Retinal pigment epithelial cell (primary cell): Measurements from ENCODE around the gene PAFAH1B1.

Source experiments
- DNase-seq: peaks from one replicate; pipeline ENCODE4 v3.0.0-alpha.2; 2010; ENCODE audit warnings: low read depth
- H3K4me3 ChIP-seq: 2 replicates; pipeline ENCODE4 v1.5.1; 2011; ENCODE audit warnings: mild to moderate bottlenecking, low read length, control low read depth, moderate library complexity
- TF ChIP-seq, protein P1 (sequence below): conservative IDR thresholded peaks from 2 replicates; pipeline ENCODE4 v1.5.1; 2011; ENCODE audit warnings: low read depth, low read length, control low read depth, inconsistent platforms

Gene PAFAH1B1

DNA sequence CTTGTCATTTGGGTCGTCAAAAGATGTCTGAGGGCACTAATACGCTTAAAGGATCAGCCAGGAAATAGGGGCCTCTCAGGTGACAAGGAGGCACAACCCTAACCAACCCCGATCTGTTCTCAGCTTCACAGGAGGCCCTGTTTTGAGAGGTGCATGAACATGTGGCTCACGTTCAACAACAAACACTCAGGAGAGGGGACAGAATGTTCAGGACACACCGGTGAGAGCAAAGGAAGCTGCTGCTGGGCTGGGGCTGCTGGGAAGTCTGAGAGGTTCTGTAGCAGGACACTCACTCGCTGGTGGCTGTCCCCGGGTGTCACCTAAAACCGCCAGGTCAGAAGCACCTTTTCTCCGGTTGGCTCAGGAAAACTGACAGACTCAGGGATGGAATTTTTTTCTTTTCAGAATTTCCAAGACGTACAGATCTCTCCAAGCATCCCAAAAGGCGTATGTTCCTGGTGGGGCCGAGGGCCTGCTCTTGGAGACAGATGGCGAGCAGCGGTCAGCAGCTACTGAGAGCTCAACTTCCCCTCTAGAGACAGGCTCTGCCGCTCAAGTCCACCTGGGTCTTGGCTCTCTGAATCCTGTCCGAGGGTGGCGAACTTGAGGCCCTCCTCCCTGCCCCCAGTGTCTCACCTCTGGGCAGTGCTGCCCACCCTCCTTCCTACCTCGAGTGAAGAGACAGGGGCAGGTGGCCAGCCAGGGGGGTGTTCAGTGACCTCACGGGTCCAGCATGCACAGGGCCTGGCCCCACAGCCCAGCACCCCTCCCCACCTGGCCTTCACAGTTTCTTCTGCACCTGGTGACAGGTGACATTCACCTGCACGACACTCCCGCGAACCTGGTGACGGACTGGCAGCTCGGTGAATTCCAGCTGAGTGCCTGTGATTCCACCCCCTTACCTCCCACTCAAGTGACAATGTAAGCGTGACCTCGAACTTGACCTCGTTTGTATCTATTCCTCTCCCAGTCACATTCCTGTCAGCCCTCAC, 95.2 kb downstream of the PAFAH1B1 start:
- TF ChIP-seq, protein P1, sequence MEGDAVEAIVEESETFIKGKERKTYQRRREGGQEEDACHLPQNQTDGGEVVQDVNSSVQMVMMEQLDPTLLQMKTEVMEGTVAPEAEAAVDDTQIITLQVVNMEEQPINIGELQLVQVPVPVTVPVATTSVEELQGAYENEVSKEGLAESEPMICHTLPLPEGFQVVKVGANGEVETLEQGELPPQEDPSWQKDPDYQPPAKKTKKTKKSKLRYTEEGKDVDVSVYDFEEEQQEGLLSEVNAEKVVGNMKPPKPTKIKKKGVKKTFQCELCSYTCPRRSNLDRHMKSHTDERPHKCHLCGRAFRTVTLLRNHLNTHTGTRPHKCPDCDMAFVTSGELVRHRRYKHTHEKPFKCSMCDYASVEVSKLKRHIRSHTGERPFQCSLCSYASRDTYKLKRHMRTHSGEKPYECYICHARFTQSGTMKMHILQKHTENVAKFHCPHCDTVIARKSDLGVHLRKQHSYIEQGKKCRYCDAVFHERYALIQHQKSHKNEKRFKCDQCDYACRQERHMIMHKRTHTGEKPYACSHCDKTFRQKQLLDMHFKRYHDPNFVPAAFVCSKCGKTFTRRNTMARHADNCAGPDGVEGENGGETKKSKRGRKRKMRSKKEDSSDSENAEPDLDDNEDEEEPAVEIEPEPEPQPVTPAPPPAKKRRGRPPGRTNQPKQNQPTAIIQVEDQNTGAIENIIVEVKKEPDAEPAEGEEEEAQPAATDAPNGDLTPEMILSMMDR: no peak
- no peak for DNase-seq
- H3K4me3 ChIP-seq: no peak overlapping the region

DNA sequence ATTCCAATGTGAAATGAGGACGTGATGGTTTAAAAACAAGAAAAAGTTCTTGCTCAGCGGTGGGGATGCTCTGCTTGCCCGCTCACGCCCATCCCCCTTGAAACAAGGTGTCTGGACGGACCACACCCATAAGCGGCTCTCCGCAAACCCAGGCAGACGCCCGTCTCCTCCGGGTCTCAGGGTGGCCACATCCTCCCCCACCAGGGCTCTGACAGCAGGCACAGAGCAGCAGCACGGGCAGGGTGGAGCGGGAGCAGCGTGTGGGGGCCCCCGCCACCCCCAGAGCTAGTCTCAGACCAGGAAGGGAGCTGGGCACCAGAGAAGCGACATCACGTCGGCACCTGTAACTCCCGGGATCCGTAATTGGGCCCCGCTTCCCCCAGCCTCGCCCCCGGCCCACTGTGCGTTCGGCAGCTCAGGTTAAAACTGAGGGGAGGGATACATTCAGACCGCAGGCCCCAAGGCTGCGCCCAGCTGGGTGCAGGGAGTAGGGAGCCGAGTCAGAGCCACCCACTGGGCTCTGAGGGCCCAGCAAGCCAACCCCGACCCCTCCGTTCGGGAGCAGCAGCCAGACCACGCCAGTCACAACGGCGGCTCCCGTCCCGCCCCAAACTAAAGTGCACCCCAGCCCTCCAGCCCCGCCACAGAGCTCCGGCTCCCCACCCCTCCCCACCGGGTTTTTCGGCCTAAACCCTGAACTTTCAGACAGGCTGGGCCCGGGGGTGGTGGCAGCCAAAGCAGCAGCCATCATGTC, 96.1 kb downstream of the PAFAH1B1 start:
- TF ChIP-seq, protein P1: no peak
- DNase-seq: no peak
- no peak overlapping the region for H3K4me3 ChIP-seq

DNA sequence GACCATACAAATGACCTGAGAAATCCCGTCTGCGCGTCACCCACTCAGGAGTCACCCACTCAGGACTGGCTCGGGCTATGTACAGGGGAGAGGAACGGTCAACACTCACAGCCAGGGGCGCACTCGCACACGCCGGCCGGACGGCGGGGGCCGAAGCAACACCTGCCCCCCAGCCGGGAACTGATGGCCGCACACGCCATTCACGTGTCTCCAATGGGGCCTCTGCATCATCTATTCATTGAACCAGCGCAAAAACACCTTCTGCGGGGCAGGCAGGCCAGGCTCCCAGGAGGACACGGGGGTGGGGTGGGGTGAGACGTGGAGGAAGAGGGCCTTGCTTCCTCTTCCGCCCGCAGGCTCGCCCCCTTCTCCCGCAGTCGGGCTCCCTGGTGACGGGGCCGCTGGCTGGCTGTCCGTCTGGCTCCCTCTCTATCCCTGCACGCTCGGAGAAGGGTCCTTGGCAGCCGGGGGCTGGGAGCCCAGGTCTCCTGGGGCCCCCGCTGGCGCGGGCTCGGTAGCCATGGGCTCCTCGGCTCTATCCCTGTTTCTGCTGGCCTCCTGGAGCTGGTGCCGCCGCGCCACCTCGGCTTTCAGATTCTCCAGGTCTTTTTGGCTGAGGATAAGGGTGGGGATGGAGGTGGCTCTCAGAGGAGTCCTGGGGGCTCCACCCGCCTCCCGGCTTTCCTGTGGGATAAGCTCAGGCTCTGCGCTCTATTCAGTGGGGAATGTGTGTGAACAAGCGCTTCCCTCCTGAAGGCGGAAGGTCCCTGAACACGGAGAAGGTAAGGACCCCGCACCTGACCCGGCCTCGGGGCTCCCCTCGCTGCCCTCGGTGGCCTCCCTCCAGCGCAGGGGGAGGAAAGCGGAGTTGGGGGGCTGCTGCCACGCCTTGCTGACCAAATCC, 97.0 kb downstream of the PAFAH1B1 start:
- DNase-seq: no peak
- TF ChIP-seq, protein P1: no peak
- no peak overlapping the region for H3K4me3 ChIP-seq

DNA sequence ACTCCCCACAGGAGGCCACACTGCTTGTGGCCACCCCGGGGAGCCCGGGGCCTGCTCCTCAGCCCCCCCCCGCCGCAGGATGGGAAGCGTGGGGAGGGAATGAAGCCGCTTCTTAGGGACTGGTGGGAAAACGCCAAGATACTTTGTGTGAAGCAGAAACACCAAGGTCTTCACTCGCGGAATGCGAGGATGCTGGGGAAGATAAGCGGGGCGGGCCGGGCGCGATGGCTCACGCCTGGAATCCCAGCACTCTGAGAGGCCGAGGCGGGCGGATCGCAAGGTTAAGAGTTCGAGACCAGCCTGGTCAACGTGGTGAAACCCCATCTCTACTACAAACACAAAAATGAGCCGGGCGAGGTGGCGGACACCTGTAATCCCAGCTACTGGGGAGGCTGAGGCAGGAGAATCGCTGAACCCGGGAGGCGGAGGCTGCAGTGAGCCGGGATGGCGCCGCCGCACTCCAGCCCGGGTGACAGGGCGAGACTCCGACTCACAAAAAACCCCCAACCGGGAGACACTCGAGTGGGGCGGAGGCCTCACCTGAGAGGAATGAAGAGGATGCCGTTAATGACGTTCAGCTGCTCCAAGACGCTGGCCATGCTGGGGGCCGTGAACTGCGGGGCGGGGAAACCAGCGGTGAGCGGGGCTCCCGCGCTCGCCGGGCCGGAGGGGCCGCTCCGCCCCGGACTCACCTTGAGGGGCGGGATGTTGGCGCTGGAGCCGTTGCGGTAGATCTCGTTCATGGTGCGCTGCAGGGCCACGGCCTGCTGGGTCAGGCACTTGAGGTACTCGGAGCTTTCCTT, 97.8 kb downstream of the PAFAH1B1 start:
- TF ChIP-seq, protein P1: no peak
- no peak for DNase-seq
- H3K4me3 ChIP-seq: no peak overlapping the region

DNA sequence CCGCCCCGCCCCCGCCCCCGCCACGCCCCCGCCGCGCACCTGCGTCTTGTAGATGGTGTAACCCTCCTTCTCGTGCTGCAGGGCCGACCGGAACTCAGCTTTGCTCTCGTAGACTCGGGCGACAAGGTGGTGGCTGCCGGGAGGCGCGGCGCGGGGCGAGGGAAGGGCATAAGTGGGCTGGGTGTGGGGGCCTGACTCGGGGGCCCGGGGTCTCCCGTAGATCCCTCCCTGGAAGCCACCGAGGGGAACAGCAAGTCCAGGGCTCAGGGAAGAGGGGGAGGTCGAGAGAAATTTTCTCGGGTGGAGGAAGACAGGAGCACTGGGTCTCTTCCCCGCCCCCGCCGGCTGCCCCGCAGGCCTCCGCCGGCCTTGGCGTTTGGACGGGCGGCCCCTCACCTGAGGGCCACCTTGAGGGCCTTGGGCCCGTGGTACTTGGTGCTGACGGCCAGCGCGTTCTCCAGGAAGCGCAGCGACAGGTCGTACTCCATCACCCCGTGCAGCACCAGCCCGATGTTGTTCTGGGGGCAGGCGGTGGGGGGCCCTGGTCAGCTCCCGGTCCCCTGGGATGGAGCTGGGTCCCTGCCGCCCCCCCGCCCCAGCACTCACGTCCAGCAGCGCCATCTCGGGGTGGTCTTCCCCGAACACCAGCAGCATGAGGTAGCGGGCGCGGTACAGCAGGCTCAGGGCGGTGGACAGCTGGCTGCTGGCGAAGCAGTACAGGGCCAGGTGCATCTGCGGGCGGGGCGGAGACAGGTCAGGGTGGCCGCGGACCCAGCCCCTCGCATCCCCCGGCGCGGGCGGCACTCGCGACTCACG, 98.7 kb downstream of the PAFAH1B1 start:
- DNase-seq: no peak
- H3K4me3 ChIP-seq: no peak overlapping the region
- TF ChIP-seq, protein P1: no peak
